ENCODE measurements around the gene LPCAT2.

- no peak for TF ChIP-seq CTCF (IDR thresholded peaks at IDR 0.05)
- no peak for TF ChIP-seq POLR2A (IDR thresholded peaks at IDR 0.05)
- no peak for TF ChIP-seq EP300 (IDR thresholded peaks at IDR 0.05)
- no peak for TF ChIP-seq POLR2AphosphoS5 (IDR thresholded peaks at IDR 0.05)
These were observed 4.1 kb downstream of the LPCAT2 start for GRCh38 chr16:55512941-55513340.

All from gastroesophageal sphincter (tissue), 3 donors.